ENCODE results near the gene KIAA1755.
A peak's percentile ranks its signal among the peaks of the same experiment; 100 is the strongest.

The KIAA1755 gene

DNA sequence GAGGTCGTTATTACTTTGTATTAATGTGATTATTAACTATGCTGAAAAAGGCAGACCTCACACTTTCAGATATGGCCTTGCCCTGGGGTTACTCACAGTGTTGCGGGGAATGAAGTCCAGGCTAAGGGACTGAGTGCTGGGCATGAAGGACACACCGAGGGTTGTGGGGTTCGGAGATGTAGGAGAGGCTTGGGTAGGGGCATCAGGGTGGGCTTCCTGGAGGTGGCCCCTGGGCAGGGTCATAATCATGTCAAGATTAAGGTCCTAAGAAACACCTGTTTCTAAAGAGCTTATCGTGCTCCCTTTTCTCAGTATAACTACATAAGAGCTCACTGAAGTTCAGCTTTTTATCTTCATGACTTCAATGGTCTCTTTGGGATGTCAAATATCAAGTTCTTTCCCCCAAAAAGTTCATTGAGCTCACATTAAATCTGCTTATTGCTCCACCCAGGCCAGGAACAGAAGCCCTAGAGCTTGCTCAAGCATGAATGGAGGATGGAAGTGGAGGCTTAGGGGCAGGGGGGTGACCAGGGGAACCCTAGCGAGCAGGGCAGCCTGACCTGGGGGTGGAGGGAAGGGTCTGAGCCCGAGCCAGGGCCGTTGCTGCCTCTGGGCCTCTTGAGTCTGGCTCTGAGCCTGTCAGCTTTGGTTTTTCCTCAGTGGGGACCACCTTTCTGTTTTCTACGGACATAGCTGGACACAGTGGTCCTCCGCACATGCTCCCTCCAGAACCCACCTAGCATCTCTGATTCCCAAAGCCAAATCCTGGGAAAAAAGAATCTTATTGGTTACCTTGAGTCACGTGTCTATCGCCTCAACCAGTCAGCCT, 58.2 kb downstream of the KIAA1755 start:
- DNase-seq (ENCODE audit: low read depth), result no peak

DNA sequence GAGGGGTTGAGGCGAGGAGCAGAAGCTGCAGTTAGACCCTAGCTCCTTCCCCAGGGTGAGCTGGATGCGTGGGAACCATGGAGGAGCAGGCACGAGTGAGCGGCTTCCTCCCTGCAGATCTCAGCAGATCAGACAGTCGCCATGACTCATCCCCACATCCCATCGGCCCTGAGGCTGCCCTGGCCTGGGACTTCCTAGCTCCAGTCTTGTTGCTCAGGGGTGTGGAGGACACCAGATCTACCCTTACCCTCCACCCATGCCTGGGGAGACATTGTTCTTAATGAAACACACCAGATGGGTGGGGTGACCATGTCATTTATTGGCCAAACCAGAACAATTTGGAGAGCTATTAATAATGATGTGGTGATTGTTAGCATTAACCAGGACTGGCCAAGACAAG, 59.2 kb downstream of the KIAA1755 start:
- DNase-seq (ENCODE audit: low read depth), result no peak

DNA sequence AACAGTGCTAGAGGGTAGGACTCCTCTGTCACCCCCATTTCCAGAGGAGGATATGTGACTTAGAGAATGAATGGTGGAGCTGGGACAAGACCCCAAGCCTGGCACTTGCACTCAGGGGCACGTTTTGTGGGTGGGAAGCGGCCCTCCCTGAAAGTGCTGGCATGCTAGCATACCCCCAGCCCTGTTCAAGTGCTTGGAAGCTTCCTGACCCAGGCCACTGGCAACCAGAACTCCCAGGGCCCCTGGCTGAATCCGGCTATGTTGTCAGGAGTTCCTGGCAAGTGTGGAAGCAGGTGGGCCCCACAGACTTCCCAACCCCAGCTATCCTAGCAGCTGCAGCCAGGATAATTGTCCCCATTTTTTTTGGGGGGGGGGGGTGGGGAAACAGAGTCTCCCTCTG, 59.9 kb downstream of the KIAA1755 start:
- DNase-seq (ENCODE audit: low read depth), result no peak

DNA sequence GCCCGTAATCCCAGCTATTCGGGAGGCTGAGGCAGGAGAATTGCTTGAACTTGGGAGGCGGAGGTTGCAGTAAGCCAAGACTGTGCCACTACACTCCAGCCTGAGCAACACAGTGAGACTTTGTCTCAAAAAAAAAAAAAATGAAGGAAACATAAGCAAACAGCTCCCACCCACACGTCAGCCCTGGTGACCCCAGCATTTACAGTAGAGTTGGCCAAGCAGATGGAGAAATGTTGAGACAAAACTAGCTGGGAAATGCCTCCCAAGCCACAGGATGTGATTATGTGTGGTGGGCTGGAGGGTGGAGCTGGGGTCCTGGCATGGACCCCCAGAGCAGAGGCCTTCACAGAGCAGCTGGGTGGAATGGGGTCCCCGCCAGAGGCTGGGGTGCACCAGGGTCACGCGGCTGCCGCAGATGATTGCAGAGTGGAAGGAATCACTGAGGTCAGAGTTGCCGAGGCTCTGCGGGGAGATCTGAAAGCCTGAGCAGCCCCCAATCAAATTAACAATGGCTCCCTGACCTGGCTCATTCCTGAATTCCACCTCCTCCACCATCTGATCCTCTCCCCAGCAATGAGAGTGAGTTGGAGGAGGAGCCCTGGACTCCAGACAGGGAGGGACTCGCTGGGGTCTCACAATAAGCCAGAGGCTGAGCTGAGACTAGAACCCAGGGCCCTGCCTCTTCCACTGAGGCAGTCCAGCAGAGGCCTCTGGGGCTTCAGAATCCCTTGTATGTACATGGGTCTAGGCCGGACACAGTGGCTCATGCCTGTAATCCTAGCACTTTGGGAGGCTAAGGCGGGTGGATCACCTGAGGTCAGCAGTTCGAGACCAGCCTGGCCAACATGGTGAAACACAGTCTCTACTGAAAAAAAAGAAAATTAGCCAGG, 60.8 kb downstream of the KIAA1755 start:
- no peak for DNase-seq (ENCODE audit: low read depth)

DNA sequence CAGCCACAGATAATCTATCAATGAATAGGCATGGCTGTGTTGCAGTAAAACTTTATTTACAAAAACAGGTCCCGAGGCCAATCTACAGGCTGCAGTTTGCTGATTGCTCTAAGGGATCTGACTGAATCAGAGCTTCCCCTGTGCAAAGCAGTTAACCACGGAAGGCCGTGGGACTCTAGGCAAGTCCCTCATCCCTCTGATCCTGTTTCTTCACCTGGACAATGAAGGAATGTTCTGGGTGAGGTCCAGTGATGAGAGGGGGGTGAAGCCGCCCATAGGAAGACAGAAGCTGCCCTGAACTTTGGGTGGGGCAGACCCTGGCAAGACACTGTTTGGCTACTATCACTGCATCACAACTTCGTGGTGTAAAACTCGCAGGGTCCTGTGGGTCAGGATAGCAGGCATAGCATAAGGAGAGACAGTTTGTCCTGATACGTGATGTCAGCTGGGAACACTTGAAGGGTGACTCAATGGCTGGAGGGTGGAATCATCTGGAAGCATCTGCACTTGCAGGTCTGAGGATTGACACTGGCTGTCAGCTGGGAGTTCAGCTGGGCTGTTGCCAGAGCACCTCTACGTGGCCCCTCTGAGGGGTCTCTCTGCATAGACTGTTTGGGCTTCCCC, 62.2 kb downstream of the KIAA1755 start:
- no peak for DNase-seq (ENCODE audit: low read depth)

DNA sequence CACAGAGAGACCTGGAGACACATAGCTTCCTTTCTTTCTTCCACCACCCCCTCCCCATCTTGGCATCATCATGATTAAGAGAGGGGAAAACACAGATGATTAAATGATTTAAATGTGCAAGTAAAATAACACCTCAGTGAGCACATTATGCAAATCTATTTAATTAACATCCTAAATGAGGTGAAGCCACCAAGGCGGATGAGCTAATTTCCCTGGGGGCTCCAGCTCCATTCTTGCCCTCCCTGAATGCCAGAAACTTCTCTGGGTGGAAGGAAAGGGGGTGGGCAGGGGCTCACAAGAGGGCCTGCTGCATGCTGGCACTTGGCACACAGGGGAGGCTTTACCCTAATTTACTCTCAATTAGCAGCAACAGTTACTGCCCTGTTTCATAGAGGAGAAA, 62.9 kb downstream of the KIAA1755 start:
- no peak for DNase-seq (ENCODE audit: low read depth)

DNA sequence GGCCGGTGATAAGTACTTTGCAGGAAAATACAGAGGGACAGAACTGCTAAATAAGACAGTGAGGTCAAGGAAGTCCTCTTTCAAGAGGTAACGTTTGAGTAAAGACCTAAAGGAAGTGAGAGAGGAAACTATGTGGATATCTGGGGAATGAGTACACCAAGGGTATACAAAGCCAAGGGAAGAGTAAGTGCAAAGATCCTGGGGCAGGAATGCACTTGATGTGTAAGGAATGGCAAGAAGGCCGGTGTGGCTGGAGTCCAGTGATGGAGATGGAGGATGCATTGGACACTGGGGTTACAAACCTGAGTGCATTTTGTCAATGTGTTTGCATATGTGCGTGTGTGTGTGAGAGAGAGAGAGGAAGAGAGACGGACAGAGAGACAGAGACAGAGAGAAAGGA, 63.3 kb downstream of the KIAA1755 start:
- no peak for DNase-seq (ENCODE audit: low read depth)

DNA sequence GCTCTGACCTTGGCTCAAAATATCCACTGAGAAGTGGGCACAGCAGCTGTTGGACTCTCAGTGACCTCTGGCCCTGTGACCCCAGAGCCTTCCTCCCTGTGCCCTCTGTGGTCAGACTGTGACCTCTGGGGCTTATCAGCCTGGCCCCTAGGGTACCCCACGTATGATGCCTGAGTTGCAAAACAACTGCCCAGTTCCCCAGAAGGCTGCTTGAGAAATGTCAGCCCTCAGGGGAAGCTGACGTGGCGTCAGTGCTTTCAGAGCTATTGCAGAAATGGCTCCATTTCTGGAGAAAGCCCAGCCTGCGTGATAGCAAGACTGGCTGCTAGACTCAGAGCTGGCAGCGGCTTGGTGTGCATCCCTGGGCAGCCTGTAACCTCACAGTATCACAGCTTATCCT, 63.9 kb downstream of the KIAA1755 start:
- DNase-seq (ENCODE audit: low read depth), result no peak

DNA sequence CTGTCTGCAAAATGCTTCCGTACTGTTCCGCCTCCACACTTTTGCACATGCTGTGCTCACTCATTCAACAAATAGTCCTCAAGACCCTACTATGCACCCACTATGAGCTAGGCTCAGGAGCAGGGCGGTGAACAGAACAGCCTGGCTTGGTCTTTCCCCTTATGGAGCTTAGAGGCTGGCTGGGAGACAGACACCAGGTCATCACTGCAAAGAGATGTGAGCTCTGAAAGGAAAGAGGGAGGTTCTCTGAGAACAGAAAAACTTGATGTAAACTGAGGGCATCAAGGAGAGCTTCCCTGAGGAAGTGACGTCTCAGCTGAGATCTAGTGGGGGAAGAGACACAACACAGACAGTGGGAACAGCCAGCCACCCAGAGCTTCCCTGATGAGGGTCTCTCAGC, 64.5 kb downstream of the KIAA1755 start:
- no peak for DNase-seq (ENCODE audit: low read depth)

DNA sequence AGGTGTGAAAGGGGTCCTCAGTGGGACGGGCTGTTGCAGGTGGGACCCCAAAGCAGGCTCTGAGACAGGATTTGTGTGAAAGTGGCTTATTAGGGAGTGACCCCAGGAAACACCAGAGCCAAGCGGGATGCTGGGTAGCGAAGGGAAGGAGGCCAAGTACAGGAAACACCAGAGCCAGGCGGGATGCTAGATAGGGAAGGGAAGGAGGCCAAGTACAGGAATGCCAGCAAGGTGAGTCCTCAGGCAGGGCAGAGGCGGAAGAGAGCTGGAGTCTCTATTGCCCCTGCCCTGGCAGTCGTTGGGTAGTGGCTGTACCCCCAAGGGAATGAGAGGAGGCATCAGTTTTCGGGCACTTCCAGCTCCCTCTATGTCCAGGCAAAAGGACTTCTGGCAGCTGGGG, 65.0 kb downstream of the KIAA1755 start:
- DNase-seq (ENCODE audit: low read depth), result no peak

DNA sequence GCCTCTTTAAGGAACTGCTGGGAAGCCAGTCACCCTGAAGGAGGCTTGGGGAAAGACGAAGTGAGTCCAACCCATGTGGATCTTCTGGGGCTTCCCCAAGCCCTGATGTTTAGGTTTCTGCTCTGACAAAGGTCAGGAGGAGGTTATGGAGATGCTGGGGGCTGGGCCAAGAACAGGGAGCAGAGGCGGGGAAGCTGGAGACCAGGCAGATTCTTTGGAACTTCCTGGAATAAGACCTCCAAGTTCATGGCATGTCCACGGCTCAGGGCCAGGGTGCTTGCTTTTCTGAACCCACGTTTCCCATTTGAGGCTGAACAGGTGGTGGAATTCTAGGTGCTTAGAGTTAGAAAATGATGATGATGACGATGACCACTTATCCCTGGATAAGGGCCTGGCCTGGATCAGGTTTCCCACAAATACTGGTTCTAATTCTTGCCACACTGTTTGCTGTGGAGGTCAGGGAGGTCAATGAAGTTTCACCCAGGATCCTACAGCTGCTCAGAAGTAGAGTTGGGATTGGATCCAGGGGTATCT, 65.5 kb downstream of the KIAA1755 start:
- no peak for DNase-seq (ENCODE audit: low read depth)

DNA sequence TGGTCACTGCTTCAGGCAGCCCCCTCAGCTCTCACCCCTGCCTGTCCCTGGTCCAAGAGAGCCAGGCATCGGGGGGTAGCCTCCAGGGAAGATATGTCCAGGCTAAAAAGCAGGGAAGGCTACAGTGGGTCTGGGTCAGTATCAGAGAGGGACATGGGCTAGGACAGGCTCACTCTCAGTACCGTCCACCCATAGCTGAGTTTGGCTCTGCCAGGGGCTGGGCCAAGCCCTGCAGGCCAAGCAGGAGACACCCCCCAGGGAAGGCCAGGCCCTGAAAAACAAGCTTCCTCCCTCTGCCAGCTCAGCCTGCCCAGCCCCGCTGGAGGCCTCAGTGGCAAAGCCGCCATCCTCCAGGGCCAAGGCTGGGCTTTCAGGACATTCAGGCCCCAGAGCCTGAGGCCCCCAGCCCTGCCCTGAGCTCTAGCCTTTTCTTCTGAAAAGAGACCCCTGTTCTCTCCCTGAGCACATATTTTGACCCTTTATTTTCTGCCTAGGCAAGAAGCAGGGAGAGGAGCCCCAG, 66.9 kb downstream of the KIAA1755 start:
- DNase-seq (ENCODE audit: low read depth), result no peak

DNA sequence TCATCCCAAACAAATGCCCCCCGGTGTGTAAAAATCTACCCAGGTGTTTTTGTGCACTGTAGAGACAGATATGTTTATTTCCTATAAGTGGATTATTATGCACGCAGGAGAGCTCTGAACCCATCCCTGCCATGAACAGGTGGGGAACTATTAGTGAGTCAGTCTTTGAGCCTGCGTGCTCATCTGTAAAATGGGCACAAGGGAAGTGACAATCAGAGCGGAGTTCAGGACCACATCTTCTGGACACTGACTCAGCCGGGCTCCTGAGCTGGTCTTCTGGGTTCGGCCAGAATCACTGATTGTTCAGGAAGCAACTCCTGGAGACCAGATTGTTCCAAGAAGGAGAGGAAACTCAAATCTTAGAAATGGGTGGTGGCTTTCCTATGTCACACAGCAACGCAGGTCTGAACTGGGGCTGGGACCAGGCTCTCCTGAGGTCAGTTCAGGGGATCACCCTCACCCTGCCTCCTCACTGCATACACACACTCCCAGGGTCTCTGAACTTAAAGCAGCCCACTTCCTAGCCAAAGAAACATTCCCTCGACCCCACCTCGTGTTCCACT, 68.1 kb downstream of the KIAA1755 start:
- no peak for DNase-seq (ENCODE audit: low read depth)

DNA sequence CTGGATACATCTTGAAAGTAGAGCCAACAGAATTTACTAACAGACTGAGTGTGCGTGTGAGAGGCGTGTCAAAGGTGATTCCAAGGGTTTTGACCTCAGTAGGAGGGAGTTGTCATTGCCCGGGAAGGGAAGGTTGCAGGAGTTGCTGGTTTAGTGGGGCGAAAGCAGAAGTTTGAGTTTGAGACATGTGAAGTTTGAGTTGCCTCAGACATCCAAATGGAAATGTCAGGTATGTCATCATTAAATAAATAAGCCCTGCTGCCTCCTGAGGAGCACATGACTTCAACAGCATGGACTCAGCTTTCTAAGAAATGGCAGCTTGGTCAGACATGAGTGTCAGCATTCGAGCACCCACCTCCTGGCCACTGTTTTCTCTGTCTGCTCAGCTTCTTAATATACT, 68.9 kb downstream of the KIAA1755 start:
- DNase-seq (ENCODE audit: low read depth), result no peak

DNA sequence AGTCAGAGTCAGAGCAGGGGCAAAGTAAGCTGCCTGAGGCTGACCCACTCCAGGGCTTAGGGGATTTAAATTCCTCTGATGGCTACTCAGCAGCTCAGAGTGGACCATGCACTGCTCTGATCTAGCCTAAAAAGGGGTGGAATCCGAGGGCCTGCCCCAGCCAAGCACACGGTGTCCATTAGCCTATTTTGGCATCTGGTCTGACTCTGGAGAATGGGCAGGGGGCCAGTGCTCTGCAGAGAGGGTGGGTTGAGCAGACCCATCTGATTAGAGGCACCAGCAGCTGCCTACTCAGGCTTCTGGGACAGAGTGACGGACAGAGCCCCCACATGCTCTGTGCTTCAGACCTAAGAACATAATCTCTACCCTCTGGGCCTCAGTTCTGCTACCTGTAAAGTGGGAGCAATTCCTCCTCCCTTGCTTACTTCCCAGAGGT, 69.6 kb downstream of the KIAA1755 start:
- DNase-seq (ENCODE audit: low read depth), result no peak

DNA sequence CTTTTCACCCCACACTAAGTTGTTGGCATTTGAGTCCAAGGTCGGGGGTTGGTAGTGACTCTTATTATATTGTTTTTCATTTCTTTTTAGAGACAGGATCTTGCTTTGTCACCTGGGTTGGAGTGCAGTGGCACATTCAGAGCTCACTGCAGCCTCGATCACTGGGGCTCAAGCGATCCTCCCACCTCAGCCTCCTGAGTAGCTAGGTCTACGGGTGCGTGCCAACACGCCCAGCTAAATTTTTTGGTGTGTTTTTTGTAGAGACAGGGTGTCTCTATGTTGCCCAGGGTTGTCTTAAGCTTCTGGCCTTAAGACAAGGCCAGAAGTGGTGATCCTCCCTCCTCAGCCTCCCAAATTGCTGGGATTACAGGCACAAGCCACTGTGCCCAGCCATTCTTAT, 70.4 kb downstream of the KIAA1755 start:
- no peak for DNase-seq (ENCODE audit: low read depth)

DNA sequence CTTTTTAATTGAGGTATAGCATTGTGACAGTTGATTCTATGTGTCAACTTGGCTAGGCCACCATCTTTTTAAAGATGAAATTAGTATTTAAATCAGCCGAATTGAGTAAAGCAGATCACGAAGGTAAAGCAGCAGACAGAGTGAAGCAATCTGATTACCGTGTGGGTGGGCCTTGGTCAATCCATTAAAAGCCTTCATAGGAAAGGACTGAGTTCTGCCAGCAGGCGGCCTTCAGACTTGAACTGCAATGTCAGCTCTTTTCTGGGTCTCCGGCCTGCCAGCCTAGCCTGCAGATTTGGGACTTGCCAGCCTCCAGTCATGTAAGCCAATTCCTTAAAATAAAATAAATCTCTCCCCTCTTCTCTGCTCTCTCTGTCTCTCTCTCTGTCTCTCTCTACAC, 73.0 kb downstream of the KIAA1755 start:
- DNase-seq (ENCODE audit: low read depth), result no peak

DNA sequence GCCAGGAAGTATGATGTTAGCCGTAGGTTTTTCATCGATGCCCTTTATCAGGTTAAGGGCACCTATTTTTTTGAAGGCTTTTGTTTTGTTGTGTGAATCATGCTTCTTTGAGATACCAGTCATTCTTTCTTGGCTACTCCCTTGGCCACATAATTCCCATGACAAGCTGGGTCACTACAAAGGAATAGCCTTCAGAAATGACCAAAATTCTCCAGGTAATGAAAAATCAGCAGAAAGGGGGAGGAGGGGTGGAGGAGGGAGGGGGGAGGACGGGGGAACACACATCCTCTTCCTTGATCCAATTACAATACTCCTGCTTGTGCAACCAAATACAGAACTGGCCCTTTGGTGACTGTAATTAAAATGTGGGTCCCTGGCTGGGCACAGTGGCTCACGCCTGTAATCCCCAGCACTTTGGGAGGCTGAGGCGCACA, 73.7 kb downstream of the KIAA1755 start:
- DNase-seq (ENCODE audit: low read depth), result peak; percentile 79

DNA sequence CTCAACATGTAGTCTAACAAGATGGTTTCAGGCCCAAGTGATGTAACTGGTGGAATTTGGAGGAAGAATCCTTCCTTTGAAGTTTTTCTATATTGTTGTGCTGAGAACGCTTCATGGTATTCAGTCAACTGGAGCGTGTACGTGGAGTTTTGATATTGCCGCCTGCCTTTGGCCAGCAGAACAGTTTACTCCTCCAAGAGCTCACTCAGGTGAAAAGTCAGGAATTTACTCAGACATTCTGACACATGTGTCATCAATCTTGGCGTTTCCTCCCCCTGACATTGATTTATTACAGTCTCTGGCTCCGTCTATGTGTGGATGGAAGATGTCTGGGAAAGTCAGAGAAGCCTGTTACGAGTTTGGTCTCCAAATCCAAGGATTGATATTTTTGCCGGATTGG, 76.4 kb downstream of the KIAA1755 start:
- no peak for DNase-seq (ENCODE audit: low read depth)

DNA sequence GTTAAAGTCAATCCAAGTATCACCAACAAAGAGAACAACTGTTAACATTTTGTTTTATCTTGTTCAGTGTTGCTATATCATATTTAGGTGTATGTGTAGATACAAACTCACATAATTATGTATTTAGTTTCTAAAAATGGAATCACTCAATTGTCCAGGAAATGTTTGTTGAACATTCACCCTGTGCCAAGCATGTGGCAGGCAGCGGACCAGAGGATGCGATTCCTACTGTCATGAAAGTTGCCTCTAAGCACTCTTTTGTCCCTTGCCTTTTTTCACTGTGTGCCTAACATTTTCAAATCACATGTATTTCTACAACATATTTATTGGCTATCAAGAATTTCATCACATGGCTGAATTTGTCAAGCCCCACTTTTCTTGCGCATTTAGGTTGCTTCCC, 78.6 kb downstream of the KIAA1755 start:
- DNase-seq (ENCODE audit: low read depth), result no peak

DNA sequence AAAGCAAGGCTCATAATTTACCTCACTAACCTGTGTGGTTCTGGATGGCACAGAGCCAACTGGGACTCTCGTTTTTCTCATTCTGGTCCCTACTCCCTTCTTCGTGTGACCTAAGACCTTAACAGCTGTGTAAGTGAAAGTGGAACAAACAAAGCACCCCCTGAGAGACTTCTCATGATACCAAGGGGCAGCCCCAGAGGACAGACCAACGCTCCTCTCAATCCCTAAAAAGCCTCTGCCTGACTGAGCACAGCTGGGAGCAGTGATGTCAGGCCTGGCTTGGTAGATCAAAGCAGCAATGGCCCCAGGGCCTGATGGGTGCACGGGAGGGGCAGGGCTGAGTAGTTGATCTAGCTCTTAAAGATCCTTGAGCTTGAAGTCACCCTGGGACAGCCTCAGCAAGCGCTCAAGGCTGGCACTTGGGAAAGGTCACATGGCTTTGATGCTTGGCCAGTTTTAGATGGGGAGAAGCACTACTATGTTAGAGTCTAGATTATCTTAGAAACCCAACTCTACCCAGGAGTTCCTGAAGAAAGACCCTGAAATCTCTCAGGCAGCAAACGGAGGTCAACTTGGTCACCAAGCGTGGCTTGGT, 79.2 kb downstream of the KIAA1755 start:
- no peak for DNase-seq (ENCODE audit: low read depth)

Data from HS-27A (cell line).